HCT116 (cell line): Measurements from ENCODE around the gene NKX6-1. TPM values are rescaled to one million over a fixed set of nuclear protein-coding genes. Genes with fewer than 3 reads are reported as not detected.

Source experiments
- ATAC-seq: fragments of 200-7000 bp; cut with Tn5 transposase; 2 replicates; pipeline ENCODE4 v1.9.1; 2020; ENCODE audit warnings: mild to moderate bottlenecking, moderate library complexity
- BruUV-seq: library from RNA; stranded (reverse); fragments of 400-500 nt; replicated peaks from 2 replicates; lab custom pipeline; 2021; lab: Mats Ljungman, UMichigan
- CTCF ChIA-PET: fragments of 300-600 bp; sonication (Branson Sonifier 250); formaldehyde crosslinking; loops from one replicate; lab custom pipeline; 2021; ENCODE audit warnings: antibody characterized with exemption; lab: Charles Lee
- POLR2A ChIA-PET: fragments of 300-600, 350-600 bp; sonication (Branson Sonifier 250); formaldehyde crosslinking; loops from one replicate; lab custom pipeline; 2021; ENCODE audit warnings: antibody characterized with exemption; lab: Charles Lee
- RAD21 ChIA-PET, 2 experiments: fragments of 300-600 bp; sonication (Branson Sonifier 250); formaldehyde crosslinking; loops; one replicate each; lab custom pipeline; 2023; ENCODE audit warnings: low total read pairs in 2 of 2; ENCODE audit not compliant: uncharacterized antibody in 2 of 2, unreplicated experiment in 2 of 2, low non-redundant PET in 1 of 2; lab: Charles Lee
- DNase-seq: peaks from one replicate; pipeline ENCODE4 v3.0.0-alpha.2; 2010; ENCODE audit warnings: low read depth, low spot score
- H2AFZ ChIP-seq: fragments of 200-600 bp; shearing (Covaris generic), sonication (generic); 2 replicates; pipeline ENCODE4 v1.6.1; 2017; ENCODE audit warnings: low read depth, mixed run types, mixed read lengths, antibody characterized with exemption, low read length; ENCODE audit not compliant: poor library complexity, severe bottlenecking
- H3K27ac ChIP-seq: 2 replicates; pipeline ENCODE4 v1.5.1; 2012; ENCODE audit warnings: low read depth, low read length
- H3K27me3 ChIP-seq: fragments of 200-600 bp; sonication (generic); 2 replicates; pipeline ENCODE4 v1.6.1; 2016; ENCODE audit warnings: mixed run types, low read length, mixed read lengths; ENCODE audit not compliant: insufficient read depth
- H3K36me3 ChIP-seq, 2 experiments: fragments of 200-500 bp in 1 of 2; fragments of 200-600 bp in 1 of 2; sonication (Bioruptor generic) in 1 of 2; sonication (generic) in 1 of 2; 2 replicates each; pipeline versions ENCODE4 v1.5.1 to v1.6.1; 2014 to 2016; ENCODE audit warnings: low read length in 2 of 2, inconsistent platforms in 1 of 2, mixed read lengths in 1 of 2, mixed run types in 1 of 2; ENCODE audit not compliant: insufficient read depth in 2 of 2, control insufficient read depth in 1 of 2
- H3K4me1 ChIP-seq, 2 experiments: fragments of 200-600 bp in 1 of 2; sonication (generic) in 1 of 2; 2 replicates each; pipeline versions ENCODE4 v1.5.1 to v1.6.1; 2012 to 2017; ENCODE audit warnings: low read length in 2 of 2, inconsistent platforms in 1 of 2, mild to moderate bottlenecking in 1 of 2, mixed read lengths in 1 of 2, mixed run types in 1 of 2, moderate library complexity in 1 of 2; ENCODE audit not compliant: insufficient read depth in 2 of 2, control insufficient read depth in 1 of 2
- H3K4me2 ChIP-seq: fragments of 200-600 bp; sonication (generic); 2 replicates; pipeline ENCODE4 v1.6.1; 2017; ENCODE audit warnings: mixed run types, low read length, mixed read lengths
- H3K4me3 ChIP-seq, 2 experiments: fragments of 200-600 bp in 1 of 2; sonication (generic) in 1 of 2; replicated peaks in 1 of 2; 2 replicates each; pipeline ENCODE4 v1.5.1; 2011 to 2016; ENCODE audit warnings: low read length in 2 of 2, control low read depth in 1 of 2, low read depth in 1 of 2, mild to moderate bottlenecking in 1 of 2, mixed read lengths in 1 of 2, mixed run types in 1 of 2
- H3K79me2 ChIP-seq: fragments of 200-600 bp; sonication (generic); 2 replicates; pipeline ENCODE4 v1.6.1; 2017; ENCODE audit warnings: mild to moderate bottlenecking, mixed run types, low read length, moderate library complexity, mixed read lengths; ENCODE audit not compliant: insufficient read depth
- H3K9ac ChIP-seq: fragments of 200-600 bp; sonication (generic); 2 replicates; pipeline ENCODE4 v1.6.1; 2016; ENCODE audit warnings: low read length, mixed read lengths
- H3K9me2 ChIP-seq: fragments of 200-600 bp; sonication (generic), shearing (Covaris generic); 2 replicates; pipeline ENCODE4 v1.6.1; 2017; ENCODE audit warnings: mixed run types, mild to moderate bottlenecking, moderate library complexity; ENCODE audit not compliant: insufficient read depth
- H3K9me3 ChIP-seq, 2 experiments: fragments of 200-500 bp in 1 of 2; fragments of 200-600 bp in 1 of 2; sonication (Bioruptor generic) in 1 of 2; sonication (generic) in 1 of 2; 2 replicates each; pipeline ENCODE4 v1.6.1; 2014 to 2017; ENCODE audit warnings: low read length in 2 of 2, mixed read lengths in 2 of 2, inconsistent platforms in 1 of 2, low read depth in 1 of 2, mild to moderate bottlenecking in 1 of 2, mixed run types in 1 of 2, moderate library complexity in 1 of 2; ENCODE audit not compliant: control insufficient read depth in 1 of 2, insufficient read depth in 1 of 2
- H4K20me1 ChIP-seq: fragments of 200-600 bp; sonication (generic), shearing (Covaris generic); 2 replicates; pipeline ENCODE4 v1.6.1; 2017; ENCODE audit warnings: mixed run types, mild to moderate bottlenecking, moderate library complexity; ENCODE audit not compliant: insufficient read depth
- CBX3 ChIP-seq: IDR thresholded peaks from 2 replicates; pipeline ENCODE4 v1.6.1; 2012; ENCODE audit warnings: low read depth
- EZH2 ChIP-seq: fragments of 200-600 bp; sonication (generic); IDR thresholded peaks from 2 replicates; pipeline ENCODE4 v1.6.1; 2017; ENCODE audit warnings: antibody characterized with exemption, mixed run types
- EZH2phosphoT487 ChIP-seq: fragments of 200-600 bp; IDR thresholded peaks from 2 replicates; pipeline ENCODE4 v1.6.1; 2018; ENCODE audit warnings: antibody characterized with exemption, borderline replicate concordance
- POLR2A ChIP-seq: IDR thresholded peaks from 2 replicates; pipeline ENCODE4 v1.7.0; 2011; ENCODE audit warnings: borderline replicate concordance; ENCODE audit not compliant: insufficient read depth, insufficient read length; ENCODE audit errors: extremely low read depth
- POLR2AphosphoS5 ChIP-seq: IDR thresholded peaks from 2 replicates; pipeline ENCODE4 v1.6.1; 2011; ENCODE audit warnings: mild to moderate bottlenecking, low read depth, low read length, moderate library complexity
- SP1 ChIP-seq: IDR thresholded peaks from 2 replicates; pipeline ENCODE4 v1.6.1; 2012; ENCODE audit warnings: low read depth
- SRF ChIP-seq: IDR thresholded peaks from 2 replicates; pipeline ENCODE4 v1.6.1; 2012; ENCODE audit warnings: low read depth
- TCF7L2 ChIP-seq: IDR thresholded peaks from 2 replicates; pipeline ENCODE4 v1.7.0; 2011; ENCODE audit warnings: borderline replicate concordance, inconsistent platforms; ENCODE audit not compliant: insufficient read depth, insufficient read length; ENCODE audit errors: extremely low read depth
- YY1 ChIP-seq: IDR thresholded peaks from 2 replicates; pipeline ENCODE4 v1.6.1; 2011; ENCODE audit warnings: low read length, low read depth, moderate library complexity, mild to moderate bottlenecking; ENCODE audit not compliant: insufficient replicate concordance; ENCODE audit errors: extremely low read depth
- ZFX ChIP-seq: fragments of 450-650 bp; IDR thresholded peaks from 2 replicates; pipeline ENCODE4 v1.6.1; 2017
- ZNF274 ChIP-seq: fragments of 200-500 bp; sonication (Bioruptor generic); IDR thresholded peaks from 2 replicates; pipeline ENCODE4 v1.6.1; 2014; ENCODE audit warnings: mild to moderate bottlenecking, low read depth, low read length, inconsistent platforms
- intact Hi-C: fragments of 100-400 bp; cut with micrococcal nuclease; formaldehyde crosslinking; loops from 2 replicates; pipeline ENCODE4 v1.10.0; 2022
- total RNA-seq: library from RNA; stranded (reverse); gene quantifications from one replicate; pipeline ENCODE4 v1.2.1, GENCODE V29; 2021; ENCODE audit not compliant: unreplicated experiment
- TF ChIP-seq, protein P1 (sequence below): IDR thresholded peaks from 2 replicates; pipeline ENCODE4 v1.6.1; 2012
- TF ChIP-seq, protein P2 (sequence below): IDR thresholded peaks from 2 replicates; pipeline ENCODE4 v1.6.1; 2012

The NKX6-1 gene
- total RNA-seq, 1 experiment from 2014 or later, result 4.2 TPM

DNA sequence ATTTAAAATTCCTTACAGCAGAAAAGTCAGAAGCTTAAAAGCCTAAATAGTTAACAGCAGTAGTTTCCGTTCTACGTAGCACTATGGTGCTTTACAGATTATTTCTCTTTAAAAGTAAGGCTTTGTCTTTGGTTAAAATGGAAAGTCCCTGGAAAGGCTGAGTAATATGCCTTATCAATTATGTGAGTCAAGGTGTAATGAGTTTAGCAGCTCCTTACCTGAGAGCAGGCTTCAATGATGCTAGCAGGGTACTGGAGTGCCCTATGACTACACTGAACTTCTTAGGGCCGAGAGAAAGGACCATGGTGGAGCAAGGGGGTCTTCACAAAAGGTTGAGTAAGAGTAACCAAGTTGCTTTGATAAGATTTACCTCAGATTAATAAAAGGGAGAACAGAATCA is 12.6 kb upstream of the NKX6-1 start:
- Histone ChIP-seq H3K4me2 (no peak overlapping the region), H3K27ac (no peak overlapping the region), H3K4me3 (no peak overlapping the region), H3K79me2 (no peaks in the 10 kb centered on the region), H3K36me3 (no peaks in the 10 kb centered on the region), H3K9ac (no peak overlapping the region), H3K9me2 (no peaks in the 10 kb centered on the region), H3K27me3 (no peaks in the 10 kb centered on the region), H3K9me3 (no peaks in the 10 kb centered on the region), H2AFZ (no peak overlapping the region), H4K20me1 (no peaks in the 10 kb centered on the region), H3K4me1 (no peaks in the 10 kb centered on the region)
- CTCF ChIA-PET, result interaction anchor here (1.2 kb wide), 1 partner anchor 17 kb away, joined by 6 read pairs; no protein-coding TSS in a partner anchor
- POLR2A ChIA-PET, result no interaction called here
- DNase-seq (no peak), ATAC-seq (no peak)
- no TSS peak for BruUV-seq
- intact Hi-C loops, result no loop called here
- RAD21 ChIA-PET, result no interaction called here
- TF ChIP-seq, protein P1, sequence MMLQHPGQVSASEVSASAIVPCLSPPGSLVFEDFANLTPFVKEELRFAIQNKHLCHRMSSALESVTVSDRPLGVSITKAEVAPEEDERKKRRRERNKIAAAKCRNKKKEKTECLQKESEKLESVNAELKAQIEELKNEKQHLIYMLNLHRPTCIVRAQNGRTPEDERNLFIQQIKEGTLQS, result no peak
- TF ChIP-seq CBX3 (no peak), POLR2AphosphoS5 (no peak), ZNF274 (no peak), YY1 (no peak), SP1 (no peak), ZFX (no peak), EZH2 (no peak), SRF (no peak), EZH2phosphoT487 (no peak), TCF7L2 (no peak), POLR2A (no peak)
- TF ChIP-seq, protein P2, sequence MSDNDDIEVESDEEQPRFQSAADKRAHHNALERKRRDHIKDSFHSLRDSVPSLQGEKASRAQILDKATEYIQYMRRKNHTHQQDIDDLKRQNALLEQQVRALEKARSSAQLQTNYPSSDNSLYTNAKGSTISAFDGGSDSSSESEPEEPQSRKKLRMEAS, result no peak
